ES-I3 (cell line): Measurements from ENCODE around the gene RGL3.
A peak's percentile ranks its signal among the peaks of the same experiment; 100 is the strongest.
"Not testable (repeated sequence)": the region's sequence is repeated elsewhere in the genome, so short reads cannot be mapped to it uniquely, and the experiment has no call there.

Experiments used
- H3K36me3 ChIP-seq: 2 replicates; pipeline ENCODE4 v1.6.1; 2013; ENCODE audit warnings: mild to moderate bottlenecking, low read length, control low read depth, moderate library complexity; ENCODE audit not compliant: insufficient read depth
- H3K4me1 ChIP-seq: 2 replicates; pipeline ENCODE4 v1.6.1; 2013; ENCODE audit warnings: mild to moderate bottlenecking, control low read depth, low read length; ENCODE audit not compliant: insufficient read depth
- H3K9ac ChIP-seq: 2 replicates; pipeline ENCODE4 v1.6.1; 2013; ENCODE audit warnings: low read depth, mild to moderate bottlenecking, low read length, moderate library complexity
- H3K9me3 ChIP-seq: 2 replicates; pipeline ENCODE4 v1.6.1; 2013; ENCODE audit warnings: mild to moderate bottlenecking, low read length, moderate library complexity; ENCODE audit not compliant: control insufficient read depth, insufficient read depth

The RGL3 gene

DNA sequence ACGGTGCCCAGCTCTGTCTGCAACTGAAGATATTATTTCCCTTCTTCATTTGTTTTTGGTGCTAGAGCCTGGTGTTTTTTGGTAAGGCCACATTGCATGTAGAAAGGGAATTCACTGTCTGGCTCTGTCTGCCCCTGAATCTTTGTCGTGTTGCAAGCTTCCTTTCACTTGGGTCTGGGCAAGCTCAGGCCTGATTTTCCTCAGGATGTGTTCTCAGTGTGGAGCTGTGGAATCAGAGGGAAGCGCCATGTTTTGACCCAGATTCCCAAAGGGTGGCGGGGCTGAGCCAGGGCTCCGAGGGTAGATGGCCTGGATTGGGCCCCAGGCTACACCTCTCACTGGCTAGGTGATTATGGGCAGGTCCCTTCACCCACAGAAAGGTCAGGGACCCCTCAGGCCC is 24.9 kb upstream of the RGL3 start:
- H3K9me3 ChIP-seq = no peaks in the 10 kb centered on the region
- H3K4me1 ChIP-seq = no peaks in the 10 kb centered on the region
- peaks cover 4% of the 10 kb centered on the region; the same call in 1 of the 2 replicates for H3K36me3 ChIP-seq
- no peak overlapping the region for H3K9ac ChIP-seq

DNA sequence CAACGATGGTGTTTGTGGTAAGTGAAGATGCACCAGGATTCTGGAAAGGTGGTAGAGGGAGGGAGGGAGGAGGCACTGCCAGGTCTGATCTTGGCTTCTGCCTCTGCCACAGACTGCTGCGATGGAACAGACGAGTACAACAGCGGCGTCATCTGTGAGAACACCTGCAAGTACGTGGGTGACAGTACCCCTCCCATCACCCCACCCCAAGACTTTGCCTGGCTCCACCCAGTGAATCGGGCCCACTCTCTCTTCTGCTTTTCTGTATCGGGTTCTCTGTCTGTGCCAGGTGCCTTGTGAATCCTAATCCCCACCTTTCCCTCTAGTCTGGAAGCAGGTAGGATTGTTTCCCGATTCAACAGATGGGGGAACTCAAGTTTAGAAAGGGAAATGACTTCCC is 18.8 kb upstream of the RGL3 start:
- Histone ChIP-seq H3K9ac (no peak overlapping the region), H3K4me1 (peaks cover 4% of the 10 kb centered on the region; the same call in 1 of the 2 replicates), H3K9me3 (no peaks in the 10 kb centered on the region), H3K36me3 (peaks cover 12% of the 10 kb centered on the region; the same call in 1 of the 2 replicates)

DNA sequence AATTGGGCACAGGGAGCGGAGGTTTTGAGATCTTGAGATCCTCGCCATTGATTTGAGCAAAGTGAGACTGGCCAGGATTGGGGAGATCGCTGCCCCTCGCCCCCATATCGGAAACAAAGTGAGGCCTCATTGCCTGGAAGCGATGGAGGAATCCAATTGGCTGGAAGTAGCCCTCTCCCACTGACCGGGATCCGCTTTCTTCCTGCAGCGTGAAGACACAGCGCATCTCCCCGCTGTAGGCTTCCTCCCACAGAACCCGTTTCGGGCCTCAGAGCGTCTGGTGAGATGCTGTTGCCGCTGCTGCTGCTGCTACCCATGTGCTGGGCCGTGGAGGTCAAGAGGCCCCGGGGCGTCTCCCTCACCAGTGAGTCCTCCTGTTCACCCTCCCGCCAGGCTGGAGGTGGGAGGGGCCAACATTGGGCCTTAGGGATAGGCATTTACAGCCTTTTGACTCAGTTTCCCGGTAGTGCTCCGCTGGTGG is 16.8 kb upstream of the RGL3 start:
- H3K36me3 ChIP-seq = peaks cover 10% of the 10 kb centered on the region; the same call in 1 of the 2 replicates
- H3K9me3 ChIP-seq = no peaks in the 10 kb centered on the region
- peak overlapping the region; percentile 86 for H3K9ac ChIP-seq
- H3K4me1 ChIP-seq = peaks cover 4% of the 10 kb centered on the region; the same call in 1 of the 2 replicates

DNA sequence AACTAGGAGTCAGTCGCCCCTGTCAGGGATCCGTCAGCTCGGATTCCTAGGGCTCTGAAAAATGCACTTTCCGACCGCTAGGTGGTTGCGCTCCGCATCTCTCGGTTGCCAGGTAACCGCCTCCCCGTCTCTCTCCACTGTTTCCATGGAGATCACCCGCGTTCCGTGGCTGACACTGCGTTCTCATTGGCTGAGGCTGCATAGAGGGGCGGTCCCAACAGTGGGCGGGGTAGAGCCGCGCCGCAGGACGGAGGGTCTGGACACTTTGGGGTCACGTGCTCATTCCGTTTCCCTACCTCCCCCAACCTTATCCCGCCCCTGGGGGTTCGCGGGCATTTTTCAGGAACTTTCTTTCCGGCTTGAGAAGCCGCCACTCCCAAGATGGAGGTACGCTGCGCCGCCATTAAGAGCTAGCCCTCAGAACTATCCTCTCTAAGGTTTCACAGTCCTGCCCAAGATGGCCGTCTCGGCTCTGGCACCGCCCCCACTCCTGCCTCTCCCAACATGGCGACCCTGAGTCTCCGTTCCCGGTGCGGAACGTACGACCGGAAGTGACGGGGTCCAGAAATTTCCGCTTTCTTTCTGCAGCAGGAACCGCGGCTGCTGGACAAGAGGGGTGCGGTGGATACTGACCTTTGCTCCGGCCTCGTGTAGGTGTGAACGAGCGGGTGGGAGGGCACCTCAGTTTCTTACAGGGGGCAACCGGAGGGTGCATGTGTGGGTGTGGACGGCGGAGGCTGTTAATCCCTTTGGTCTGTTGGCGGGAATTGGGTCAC is 16.1 kb upstream of the RGL3 start, which contains the start of the genes ODAD3 and PRKCSH:
ODAD3 (minus strand) TSS at position 65 of the 776 bp plus-strand sequence. CDS start 105 bp downstream, outside the sequence.
PRKCSH (plus strand) TSS at position 579 of the 776 bp plus-strand sequence. CDS start 483 bp downstream, outside the sequence.
- Histone ChIP-seq H3K9ac (peak within 1 kb of the TSS; percentile 86), H3K9me3 (no peaks in the 10 kb centered on the region), H3K36me3 (peaks cover 10% of the 10 kb centered on the region; the same call in 1 of the 2 replicates), H3K4me1 (peaks cover 4% of the 10 kb centered on the region; the same call in 1 of the 2 replicates)

DNA sequence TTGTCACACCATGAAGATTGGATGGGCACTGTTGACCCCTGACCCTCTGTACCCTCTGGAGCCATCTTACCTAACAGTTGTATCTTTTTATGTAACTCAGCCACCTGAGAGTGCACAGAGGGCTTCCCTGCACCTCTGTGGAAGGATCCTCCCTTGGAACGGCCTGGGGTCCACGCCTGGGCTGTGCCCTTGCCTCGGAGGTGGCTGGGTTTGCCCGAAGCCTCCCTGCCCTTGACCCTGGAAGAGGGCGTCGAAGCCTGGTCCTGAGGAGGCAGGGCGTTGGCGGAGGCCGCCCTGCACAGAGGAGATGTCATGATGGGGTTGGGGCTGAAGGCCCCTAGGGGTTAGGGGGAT is 15.6 kb upstream of the RGL3 start:
- H3K9me3 ChIP-seq = no peaks in the 10 kb centered on the region
- H3K9ac ChIP-seq = peak overlapping the region; percentile 48
- peaks cover 4% of the 10 kb centered on the region; the same call in 1 of the 2 replicates for H3K4me1 ChIP-seq
- H3K36me3 ChIP-seq = peaks cover 10% of the 10 kb centered on the region; the same call in 1 of the 2 replicates

DNA sequence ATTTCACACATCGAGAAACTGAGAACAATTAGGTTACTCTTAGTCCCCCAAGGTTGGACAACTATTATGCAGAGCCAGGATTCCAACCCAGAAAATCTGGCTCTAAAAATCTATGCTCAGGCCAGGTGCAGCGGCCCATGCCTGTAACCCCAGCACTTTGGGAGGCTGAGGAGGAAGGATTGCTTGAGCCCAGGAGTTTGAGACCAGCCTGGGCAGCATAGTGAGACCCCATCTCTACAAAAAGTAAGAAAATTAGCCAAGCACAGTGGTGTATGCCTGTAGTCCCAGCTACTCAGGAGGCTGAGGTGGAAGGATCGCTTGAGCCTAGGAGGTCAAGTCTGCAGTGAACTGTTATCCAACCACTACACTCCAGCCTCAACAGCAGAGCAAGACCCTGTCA is 14.4 kb upstream of the RGL3 start:
- H3K9ac ChIP-seq, H3K36me3 ChIP-seq, H3K9me3 ChIP-seq, H3K4me1 ChIP-seq: not testable (repeated sequence)

DNA sequence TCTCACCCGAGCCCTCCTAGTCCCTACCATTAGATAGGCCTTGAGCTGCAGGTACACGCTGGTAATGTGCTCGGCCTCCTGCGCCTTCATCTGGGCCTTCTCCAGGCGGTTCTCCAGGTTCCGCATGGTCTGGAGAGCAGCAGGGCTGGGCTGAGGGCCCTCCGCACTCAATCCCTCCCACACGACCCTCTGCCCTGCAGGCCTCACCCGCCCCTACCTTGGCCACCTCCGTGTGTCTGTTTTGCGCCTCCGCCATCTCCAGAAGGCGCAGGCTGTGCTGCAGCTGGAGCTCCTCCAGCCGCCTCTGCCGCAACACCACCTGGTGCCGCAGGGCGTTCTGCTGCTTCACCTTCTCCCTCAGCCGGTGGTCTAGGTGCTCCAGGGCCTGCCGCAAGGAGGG is 7.5 kb upstream of the RGL3 start:
- no peaks in the 10 kb centered on the region for H3K36me3 ChIP-seq
- no peaks in the 10 kb centered on the region for H3K4me1 ChIP-seq
- H3K9ac ChIP-seq = no peak overlapping the region
- no peaks in the 10 kb centered on the region for H3K9me3 ChIP-seq

DNA sequence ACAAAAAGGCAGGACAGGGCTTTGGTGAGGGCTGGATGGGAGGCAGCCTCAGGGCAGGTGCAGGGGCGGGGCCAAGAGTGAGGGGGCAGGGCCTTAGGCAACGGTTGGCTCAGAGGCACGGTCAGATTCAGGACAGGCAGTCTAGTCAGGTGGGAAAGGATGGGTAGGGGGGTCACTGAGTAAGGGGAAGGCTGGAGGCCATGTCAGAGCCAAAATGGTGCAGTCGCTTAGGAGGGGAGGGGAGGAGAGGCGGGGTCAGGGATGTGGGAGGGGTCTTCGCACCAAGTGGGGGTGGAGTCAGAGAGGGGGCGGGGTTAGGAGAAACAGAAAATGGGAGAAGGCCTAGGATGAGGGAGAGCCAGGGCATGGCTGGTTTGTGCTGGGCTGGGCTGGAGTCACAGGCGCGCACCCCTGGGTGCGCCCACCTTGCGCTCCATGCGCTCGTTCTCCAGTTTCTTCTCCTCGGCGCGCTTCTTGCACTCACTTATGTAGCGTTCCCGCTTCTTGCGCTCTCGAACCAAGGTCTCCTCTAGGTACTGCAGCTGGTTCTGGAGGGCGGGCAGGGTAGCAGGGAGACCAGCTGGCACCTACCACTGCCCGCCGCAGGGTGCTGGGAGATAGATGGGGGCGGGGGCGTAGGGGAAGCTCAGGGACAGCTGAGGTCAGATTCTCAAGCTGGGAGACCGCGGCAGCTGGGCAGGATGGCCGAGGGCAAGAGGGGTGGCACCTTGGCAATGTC is 6.8 kb upstream of the RGL3 start:
- no peaks in the 10 kb centered on the region for H3K36me3 ChIP-seq
- H3K9me3 ChIP-seq = no peaks in the 10 kb centered on the region
- H3K9ac ChIP-seq = no peak overlapping the region
- H3K4me1 ChIP-seq = no peaks in the 10 kb centered on the region

DNA sequence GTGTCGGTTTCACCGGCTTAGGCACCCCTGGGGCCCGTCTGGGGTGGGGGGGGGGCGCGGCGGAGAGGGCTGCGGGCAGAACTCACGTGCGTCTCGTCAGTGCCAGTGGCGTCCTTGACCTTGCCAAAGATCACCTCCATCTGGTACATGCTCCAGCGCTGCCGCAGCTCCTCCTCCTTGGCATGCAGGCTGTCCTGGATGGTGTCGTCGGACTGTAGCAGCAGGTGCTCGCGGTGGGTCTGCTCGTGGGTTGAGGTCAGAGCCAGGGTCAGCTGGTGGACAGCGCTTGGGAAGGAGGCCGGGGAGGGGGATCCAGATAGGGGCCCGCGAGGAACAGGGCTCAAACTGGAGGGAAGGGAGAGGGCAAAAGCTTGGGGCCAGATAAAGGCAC is 4.7 kb upstream of the RGL3 start:
- no peak overlapping the region; the same call in 1 of the 2 replicates for H3K9ac ChIP-seq
- no peaks in the 10 kb centered on the region for H3K9me3 ChIP-seq
- no peaks in the 10 kb centered on the region for H3K36me3 ChIP-seq
- H3K4me1 ChIP-seq = peaks cover 8% of the 10 kb centered on the region; the same call in 1 of the 2 replicates

DNA sequence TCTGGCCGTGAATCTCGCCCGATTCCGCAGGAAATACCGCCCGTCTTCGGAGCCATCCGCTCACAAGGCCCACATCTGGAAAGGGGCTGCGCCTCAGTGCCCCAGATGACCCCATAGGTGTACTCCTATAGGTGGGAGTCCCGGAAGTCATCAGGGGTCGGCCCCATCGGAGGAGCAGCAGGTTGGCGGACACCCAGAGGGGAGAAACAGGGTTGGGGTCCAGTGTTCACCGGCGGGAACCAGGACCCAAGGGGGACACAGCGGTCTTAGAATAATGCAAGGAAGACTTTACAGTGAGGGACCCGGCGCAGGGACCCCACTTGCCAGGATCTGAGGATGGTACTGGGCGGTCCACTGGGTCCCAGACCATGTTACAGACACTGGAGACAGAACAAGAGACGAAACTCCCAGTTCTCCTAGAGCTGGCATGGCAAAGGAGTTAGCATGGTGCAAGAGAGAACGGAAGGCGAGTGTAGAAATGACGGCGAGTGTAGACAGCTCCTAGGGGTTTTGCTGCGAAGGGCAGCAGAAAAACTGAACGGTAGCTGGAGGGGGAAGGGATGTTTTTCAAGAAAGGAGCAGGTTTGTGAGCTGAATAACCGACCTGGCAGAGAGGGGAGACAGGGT is 4.2 kb upstream of the RGL3 start:
- Histone ChIP-seq H3K36me3 (no peaks in the 10 kb centered on the region), H3K4me1 (peaks cover 8% of the 10 kb centered on the region; the same call in 1 of the 2 replicates), H3K9ac (peak overlapping the region; percentile 37; the same call in 1 of the 2 replicates), H3K9me3 (no peaks in the 10 kb centered on the region)

DNA sequence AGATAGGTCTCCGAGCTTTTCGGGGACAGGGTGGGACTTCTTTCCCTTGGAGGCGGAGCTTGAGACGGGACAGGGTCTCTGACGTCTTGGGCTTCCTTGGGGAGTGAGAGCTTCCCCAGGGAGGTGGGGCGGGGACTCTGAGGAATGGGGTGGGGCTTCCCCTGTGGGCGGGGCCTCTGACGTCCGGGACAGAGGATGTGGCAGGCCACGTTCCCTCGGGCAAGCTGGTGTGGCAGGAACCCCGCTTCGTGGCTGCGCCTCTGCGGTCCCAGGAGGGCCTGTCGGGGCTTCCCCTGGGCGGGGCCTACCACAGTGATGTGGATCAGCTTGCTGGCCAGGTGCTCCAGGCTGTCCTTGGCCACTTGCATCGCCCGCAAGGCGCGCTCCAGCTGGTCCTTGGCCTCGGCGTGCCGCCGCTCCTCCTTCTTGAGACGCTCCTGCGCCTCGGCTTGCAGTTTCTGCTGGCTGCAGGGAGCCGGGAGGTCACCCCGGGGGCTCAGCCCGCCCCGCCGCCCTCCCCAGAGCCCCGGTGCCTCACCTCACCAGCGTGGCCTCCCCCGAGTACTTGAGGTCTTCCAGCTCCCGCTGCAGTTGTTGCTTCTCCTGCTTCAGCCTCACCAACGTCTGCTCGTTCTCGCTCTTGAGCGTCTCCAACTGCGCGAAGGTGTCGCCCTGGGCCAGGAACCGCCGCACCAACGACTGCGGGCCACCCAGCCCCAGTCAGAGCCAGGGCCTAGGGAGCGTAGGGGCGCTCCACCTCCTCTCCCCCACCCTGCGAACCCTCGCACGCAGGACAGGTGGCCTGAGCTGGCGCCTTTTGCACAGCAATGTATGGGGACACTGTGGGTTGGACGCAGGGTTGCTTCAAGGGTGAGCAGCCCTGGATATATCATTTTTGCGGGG is 3.3 kb upstream of the RGL3 start:
- no peaks in the 10 kb centered on the region for H3K36me3 ChIP-seq
- peak overlapping the region; percentile 47; the same call in 1 of the 2 replicates for H3K9ac ChIP-seq
- H3K9me3 ChIP-seq = no peaks in the 10 kb centered on the region
- H3K4me1 ChIP-seq = peaks cover 8% of the 10 kb centered on the region; the same call in 1 of the 2 replicates

DNA sequence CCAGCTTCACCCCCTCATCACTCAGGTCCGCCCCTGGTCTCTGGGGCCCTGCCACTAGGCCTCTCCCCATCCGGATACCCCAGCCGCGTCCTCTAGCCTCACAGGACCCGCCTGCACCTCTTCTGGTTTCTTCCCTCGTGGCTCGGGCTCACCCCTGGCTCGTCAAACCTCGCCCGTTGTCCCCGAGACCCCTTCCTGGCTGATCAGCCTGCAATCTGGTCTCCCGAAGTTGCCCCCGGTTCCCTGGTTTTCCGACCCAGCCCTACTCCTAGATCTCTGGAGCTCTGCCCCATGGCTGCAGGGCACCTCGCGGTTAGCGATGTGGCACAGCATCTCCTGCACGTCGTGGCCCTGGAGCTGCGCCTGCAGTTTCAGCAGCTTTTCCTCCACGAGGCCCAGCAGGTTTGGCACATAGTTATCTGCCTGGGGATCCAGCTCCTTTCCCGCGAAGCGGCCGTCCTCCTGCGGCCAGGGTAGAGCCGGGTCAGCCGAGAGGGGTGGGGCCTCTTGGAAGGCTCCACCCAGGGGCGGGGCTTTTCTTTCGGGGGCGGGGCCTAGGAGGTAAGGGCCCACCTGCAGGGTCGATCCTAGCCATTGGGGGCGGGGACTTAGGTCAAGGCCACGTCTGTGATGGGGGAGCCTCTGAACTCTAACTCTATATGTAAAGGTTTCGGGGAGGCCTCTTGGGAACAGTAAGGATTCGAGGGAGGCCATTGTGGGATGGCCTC is 2.4 kb upstream of the RGL3 start:
- H3K9ac ChIP-seq = peak overlapping the region; percentile 47; the same call in 1 of the 2 replicates
- H3K9me3 ChIP-seq = no peaks in the 10 kb centered on the region
- no peaks in the 10 kb centered on the region for H3K36me3 ChIP-seq
- H3K4me1 ChIP-seq = peaks cover 8% of the 10 kb centered on the region; the same call in 1 of the 2 replicates
